Measurements from ENCODE around the gene DBH. TPM values are rescaled to one million over a fixed set of nuclear protein-coding genes. Genes with fewer than 3 reads are reported as not detected.
"Not testable (repeated sequence)": the region's sequence is repeated elsewhere in the genome, so short reads cannot be mapped to it uniquely, and the experiment has no call there.

DBH gene
- polyA plus RNA-seq, 1 experiment: not detected

DNA sequence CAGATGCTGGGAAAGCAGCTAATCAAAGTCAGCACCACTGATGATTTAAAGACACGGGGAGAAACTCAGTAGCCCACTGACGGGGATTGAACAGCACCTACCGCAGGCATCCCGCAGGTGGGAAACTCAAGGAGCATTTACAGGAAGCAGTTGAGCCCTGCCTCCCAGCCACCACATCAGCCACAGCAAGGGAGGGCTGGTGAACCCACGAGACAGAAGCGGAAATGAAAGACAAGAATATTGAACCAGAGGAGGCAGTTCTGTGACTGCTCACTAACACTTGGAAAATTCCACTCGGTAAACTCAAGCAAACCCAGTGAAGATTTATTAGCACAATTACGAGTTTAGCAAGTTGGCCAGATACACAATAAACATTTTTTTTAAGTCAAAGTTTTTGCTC, 16.4 kb upstream of the DBH start:
- CTCF ChIA-PET: no interaction called here

DNA sequence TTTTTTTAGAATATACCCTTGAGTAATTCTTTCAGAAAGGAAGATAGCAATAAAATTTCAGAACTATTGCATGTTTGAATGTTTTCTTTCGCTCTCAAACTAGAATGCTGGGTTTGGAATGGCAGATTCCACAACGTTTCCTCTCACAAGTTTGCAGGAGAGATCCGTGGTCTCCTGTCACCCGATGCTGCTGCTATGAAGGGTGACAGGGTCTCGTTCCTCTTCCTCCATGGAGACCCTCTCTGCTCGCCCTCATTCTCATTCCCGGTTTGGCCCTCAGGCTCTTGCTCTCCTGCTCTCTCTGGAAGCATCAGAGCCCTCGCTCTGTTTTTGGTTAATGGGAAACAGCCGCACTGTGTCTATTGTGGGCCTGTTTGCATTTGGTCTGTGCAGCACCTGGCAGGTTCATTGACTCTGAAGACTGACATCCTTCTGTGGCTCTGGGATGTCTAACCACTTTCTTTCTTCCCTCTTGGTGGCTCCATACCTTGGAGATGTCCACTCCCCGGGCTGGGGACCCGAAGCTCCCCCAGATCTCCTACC, 14.4 kb upstream of the DBH start:
- H3K36me3 ChIP-seq (ENCODE audit: control insufficient read depth, insufficient read depth, low read length): no peaks in the 10 kb centered on the region
- POLR2A ChIA-PET: no interaction called here
- TF ChIP-seq, protein P1, sequence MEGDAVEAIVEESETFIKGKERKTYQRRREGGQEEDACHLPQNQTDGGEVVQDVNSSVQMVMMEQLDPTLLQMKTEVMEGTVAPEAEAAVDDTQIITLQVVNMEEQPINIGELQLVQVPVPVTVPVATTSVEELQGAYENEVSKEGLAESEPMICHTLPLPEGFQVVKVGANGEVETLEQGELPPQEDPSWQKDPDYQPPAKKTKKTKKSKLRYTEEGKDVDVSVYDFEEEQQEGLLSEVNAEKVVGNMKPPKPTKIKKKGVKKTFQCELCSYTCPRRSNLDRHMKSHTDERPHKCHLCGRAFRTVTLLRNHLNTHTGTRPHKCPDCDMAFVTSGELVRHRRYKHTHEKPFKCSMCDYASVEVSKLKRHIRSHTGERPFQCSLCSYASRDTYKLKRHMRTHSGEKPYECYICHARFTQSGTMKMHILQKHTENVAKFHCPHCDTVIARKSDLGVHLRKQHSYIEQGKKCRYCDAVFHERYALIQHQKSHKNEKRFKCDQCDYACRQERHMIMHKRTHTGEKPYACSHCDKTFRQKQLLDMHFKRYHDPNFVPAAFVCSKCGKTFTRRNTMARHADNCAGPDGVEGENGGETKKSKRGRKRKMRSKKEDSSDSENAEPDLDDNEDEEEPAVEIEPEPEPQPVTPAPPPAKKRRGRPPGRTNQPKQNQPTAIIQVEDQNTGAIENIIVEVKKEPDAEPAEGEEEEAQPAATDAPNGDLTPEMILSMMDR (IDR thresholded peaks at IDR 0.05; ENCODE audit: insufficient read depth, low read depth, low read length): no peak
- H3K27me3 ChIP-seq (ENCODE audit: control insufficient read depth, insufficient read depth, low read length): peaks cover 15% of the 10 kb centered on the region
- no peak overlapping the region for H3K4me3 ChIP-seq (ENCODE audit: low read depth, low read length)
- no peak for DNase-seq (ENCODE audit: low read depth)
- CTCF ChIA-PET: no interaction called here

More for the DNA sequence above, 16.4 kb upstream of the DBH start:
- no peak for DNase-seq (ENCODE audit: low read depth)
- H3K4me3 ChIP-seq (ENCODE audit: low read depth, low read length): no peak overlapping the region
- POLR2A ChIA-PET: no interaction called here
- peaks cover 20% of the 10 kb centered on the region for H3K27me3 ChIP-seq (ENCODE audit: control insufficient read depth, insufficient read depth, low read length)
- TF ChIP-seq, protein P1 (IDR thresholded peaks at IDR 0.05; ENCODE audit: insufficient read depth, low read depth, low read length): no peak
- H3K36me3 ChIP-seq (ENCODE audit: control insufficient read depth, insufficient read depth, low read length): no peaks in the 10 kb centered on the region

DNA sequence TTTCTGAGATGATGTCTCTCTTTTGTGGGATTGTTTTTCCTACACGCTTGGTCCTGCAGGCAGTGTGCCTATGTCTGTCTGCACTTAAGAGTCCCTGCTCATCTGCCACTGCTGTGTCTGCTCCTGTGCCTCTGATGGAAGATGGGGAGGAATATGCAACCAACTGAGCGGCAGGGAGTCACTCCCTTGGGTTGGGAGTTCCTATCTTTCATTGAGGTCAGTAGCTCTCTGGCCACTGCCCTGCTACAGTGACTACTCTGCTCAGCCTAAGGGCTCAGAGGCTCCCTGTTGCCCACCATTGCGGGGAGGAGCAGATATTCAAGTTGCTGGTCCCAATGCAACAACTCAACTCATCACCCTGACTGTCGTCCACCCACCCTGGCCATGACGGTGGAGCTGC, 13.6 kb upstream of the DBH start:
- CTCF ChIA-PET: no interaction called here
- no peak overlapping the region for H3K4me3 ChIP-seq (ENCODE audit: low read depth, low read length)
- POLR2A ChIA-PET: no interaction called here
- TF ChIP-seq, protein P1 (IDR thresholded peaks at IDR 0.05; ENCODE audit: insufficient read depth, low read depth, low read length): no peak
- peaks cover 15% of the 10 kb centered on the region for H3K27me3 ChIP-seq (ENCODE audit: control insufficient read depth, insufficient read depth, low read length)
- no peak for DNase-seq (ENCODE audit: low read depth)
- no peaks in the 10 kb centered on the region for H3K36me3 ChIP-seq (ENCODE audit: control insufficient read depth, insufficient read depth, low read length)

DNA sequence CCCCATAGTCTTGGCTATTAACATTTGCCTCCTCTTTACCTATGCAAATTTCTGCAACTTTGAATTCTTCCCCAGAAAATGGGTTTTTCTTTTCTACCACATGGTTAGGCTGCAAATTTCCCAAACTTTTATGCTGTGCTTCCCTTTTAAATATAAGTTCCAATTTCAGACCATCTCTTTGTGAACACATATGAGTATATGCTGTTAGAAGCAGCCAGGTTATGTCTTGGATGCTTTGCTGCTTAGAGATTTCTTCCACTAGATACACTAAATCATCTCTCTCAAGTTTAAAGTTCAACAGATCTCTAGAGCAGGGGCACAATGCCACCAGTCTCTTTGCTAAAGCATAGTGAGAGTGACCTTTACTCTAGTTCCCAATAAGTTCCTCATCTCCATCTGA, 10.2 kb upstream of the DBH start:
- H3K36me3 ChIP-seq (ENCODE audit: control insufficient read depth, insufficient read depth, low read length); DNase-seq (ENCODE audit: low read depth); H3K4me3 ChIP-seq (ENCODE audit: low read depth, low read length); POLR2A ChIA-PET; CTCF ChIA-PET: not testable (repeated sequence)
- peaks cover 10% of the 10 kb centered on the region for H3K27me3 ChIP-seq (ENCODE audit: control insufficient read depth, insufficient read depth, low read length)

DNA sequence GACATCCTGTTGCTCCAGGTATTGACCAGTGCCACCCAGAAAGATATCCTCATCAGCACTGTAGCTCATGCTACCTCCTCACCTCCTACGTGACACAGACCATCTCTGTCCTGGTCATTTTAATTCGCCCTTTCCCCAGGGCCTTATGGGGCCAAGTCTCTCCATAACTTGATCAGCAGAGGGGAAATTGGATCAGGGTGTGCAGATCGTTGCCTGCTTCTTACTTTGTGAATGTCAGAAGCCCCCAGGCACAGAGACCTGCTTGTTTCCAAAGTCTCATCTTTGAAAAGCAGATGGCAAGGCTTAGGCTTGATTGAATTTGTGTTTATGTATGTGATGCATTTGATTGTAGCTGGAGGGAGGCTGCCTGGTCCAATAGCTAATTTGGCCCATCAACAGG, 8.8 kb upstream of the DBH start:
- ChIA-PET POLR2A (no interaction called here), CTCF (no interaction called here)
- no peak for DNase-seq (ENCODE audit: low read depth)
- Histone ChIP-seq H3K27me3 (ENCODE audit: control insufficient read depth, insufficient read depth, low read length) (peaks cover 4% of the 10 kb centered on the region), H3K4me3 (ENCODE audit: low read depth, low read length) (no peak overlapping the region), H3K36me3 (ENCODE audit: control insufficient read depth, insufficient read depth, low read length) (no peaks in the 10 kb centered on the region)
- TF ChIP-seq, protein P1 (IDR thresholded peaks at IDR 0.05; ENCODE audit: insufficient read depth, low read depth, low read length): no peak

DNA sequence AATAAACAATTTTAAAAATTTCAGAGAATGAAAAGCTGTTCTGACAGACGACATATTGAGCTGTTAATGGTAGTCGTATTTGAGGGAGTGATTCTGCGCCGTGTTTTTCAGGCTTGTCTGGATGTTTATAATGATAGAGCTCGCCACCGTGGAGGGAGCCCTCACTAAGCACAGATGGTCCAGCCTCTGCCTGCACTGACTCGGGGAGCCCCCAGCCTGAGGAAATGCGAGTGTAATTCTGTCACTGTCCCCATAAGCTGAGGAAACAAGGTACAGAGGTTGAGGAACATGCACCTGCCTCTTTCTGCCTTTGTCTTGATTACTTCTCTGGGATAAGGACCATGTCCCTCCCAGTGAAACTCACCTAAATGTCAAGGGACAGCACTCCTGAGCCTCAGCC, 7.4 kb upstream of the DBH start:
- Histone ChIP-seq H3K27me3 (ENCODE audit: control insufficient read depth, insufficient read depth, low read length) (peaks cover 7% of the 10 kb centered on the region), H3K36me3 (ENCODE audit: control insufficient read depth, insufficient read depth, low read length) (no peaks in the 10 kb centered on the region), H3K4me3 (ENCODE audit: low read depth, low read length) (no peak overlapping the region)
- no peak for DNase-seq (ENCODE audit: low read depth)
- CTCF ChIA-PET: interaction anchor here (1.2 kb wide), 1 partner anchor 14 kb away, joined by 3 read pairs; no protein-coding TSS in a partner anchor
- POLR2A ChIA-PET: no interaction called here
- TF ChIP-seq, protein P1 (IDR thresholded peaks at IDR 0.05; ENCODE audit: insufficient read depth, low read depth, low read length): no peak
